Bronchial epithelial cell (primary cell): ENCODE results near the gene DENND6B. TPM values are rescaled to one million over a fixed set of nuclear protein-coding genes. Genes with fewer than 3 reads are reported as not detected.
A peak's percentile ranks its signal among the peaks of the same experiment; 100 is the strongest.

ENCODE experiments used
- DNase-seq: peaks from one replicate; pipeline ENCODE4 v3.0.0-alpha.2; 2010; ENCODE audit warnings: low read depth
- FAIRE-seq: peaks from 2 replicates; lab custom pipeline; 2011; peaks lifted over from hg19 to GRCh38; lab: Jason Lieb, UNC
- H3K27me3 ChIP-seq: 2 replicates; pipeline ENCODE4 v1.5.1; 2011; ENCODE audit warnings: low read length; ENCODE audit not compliant: control insufficient read depth, insufficient read depth
- H3K36me3 ChIP-seq: 2 replicates; pipeline ENCODE4 v1.5.1; 2011; ENCODE audit warnings: low read length; ENCODE audit not compliant: control insufficient read depth, insufficient read depth
- H3K4me3 ChIP-seq: 2 replicates; pipeline ENCODE4 v1.5.1; 2011; ENCODE audit warnings: mild to moderate bottlenecking, low read depth, low read length, control low read depth
- total RNA-seq: library from RNA; depleted of rRNA; stranded (reverse); fragments of >200 nt; gene quantifications from 2 replicates; pipeline ENCODE4 v1.2.1, GENCODE V29; 2014
- TF ChIP-seq, protein P1 (sequence below): IDR thresholded peaks from 2 replicates; pipeline ENCODE4 v1.5.1; 2011; ENCODE audit warnings: mild to moderate bottlenecking, moderate library complexity, low read length, control low read depth, inconsistent platforms; ENCODE audit not compliant: insufficient read depth, severe bottlenecking

DENND6B gene
- total RNA-seq, 1 donor from 2014 or later, result 1.1 TPM

DNA sequence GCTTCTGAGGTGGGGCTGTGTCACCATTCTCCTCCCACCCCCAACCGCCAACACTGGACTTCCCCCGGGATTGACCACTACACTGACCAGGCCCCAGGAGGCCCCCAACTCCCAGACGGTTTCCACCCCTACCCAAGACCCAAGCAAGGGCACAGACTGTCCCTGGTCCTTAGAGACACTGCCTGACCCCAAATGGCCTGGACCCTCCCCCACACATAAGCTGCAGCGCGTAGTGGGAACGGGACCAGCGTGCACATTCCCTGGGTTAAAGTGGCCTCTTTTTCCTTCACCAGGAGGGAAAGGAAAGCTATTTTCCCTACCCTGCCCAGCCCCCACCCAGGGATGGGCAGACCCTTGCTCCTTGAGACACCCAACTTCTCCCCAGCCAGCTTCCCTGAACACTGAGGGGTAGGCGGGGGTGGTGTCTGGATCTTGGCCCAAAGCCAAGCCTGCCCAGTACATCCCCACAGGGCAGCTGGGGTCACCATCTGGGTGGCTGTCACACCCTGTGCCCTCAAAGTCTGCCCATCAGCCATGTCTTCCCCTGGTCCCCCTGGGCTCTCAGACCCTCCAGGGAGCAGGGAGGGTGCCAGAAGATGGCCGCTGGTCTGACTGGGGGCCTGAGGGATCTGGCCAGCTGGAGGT, 63.7 kb downstream of the DENND6B start:
- Histone ChIP-seq H3K36me3 (no peaks in the 10 kb centered on the region), H3K4me3 (no peak overlapping the region), H3K27me3 (no peaks in the 10 kb centered on the region)
- no peak for DNase-seq
- FAIRE-seq, result no peak
- TF ChIP-seq, protein P1, sequence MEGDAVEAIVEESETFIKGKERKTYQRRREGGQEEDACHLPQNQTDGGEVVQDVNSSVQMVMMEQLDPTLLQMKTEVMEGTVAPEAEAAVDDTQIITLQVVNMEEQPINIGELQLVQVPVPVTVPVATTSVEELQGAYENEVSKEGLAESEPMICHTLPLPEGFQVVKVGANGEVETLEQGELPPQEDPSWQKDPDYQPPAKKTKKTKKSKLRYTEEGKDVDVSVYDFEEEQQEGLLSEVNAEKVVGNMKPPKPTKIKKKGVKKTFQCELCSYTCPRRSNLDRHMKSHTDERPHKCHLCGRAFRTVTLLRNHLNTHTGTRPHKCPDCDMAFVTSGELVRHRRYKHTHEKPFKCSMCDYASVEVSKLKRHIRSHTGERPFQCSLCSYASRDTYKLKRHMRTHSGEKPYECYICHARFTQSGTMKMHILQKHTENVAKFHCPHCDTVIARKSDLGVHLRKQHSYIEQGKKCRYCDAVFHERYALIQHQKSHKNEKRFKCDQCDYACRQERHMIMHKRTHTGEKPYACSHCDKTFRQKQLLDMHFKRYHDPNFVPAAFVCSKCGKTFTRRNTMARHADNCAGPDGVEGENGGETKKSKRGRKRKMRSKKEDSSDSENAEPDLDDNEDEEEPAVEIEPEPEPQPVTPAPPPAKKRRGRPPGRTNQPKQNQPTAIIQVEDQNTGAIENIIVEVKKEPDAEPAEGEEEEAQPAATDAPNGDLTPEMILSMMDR, result no peak

DNA sequence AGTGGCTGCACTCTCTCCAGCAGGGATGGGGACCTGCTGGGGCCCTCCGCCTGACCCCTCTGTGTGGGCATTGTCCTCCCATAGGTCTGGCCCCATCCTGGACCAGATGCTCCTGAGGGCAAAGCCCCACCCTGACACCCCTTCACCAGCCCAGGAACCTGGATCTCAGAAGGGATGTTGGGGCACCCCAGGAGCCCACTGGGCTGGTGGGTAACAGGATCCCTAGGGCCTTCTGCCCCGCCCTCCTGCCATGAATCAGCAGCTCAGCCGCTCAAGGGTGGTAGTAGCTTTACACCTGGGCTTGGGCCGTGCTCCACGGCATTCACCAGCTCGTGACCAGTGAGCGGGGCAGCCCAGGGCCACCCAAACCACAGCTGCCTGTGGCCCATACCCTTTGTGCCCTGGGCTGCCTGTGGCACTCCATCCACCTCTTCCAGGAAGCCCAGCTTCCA, 64.3 kb downstream of the DENND6B start:
- DNase-seq (peak; percentile 40), FAIRE-seq (no peak)
- Histone ChIP-seq H3K27me3 (no peaks in the 10 kb centered on the region), H3K4me3 (no peak overlapping the region), H3K36me3 (no peaks in the 10 kb centered on the region)
- TF ChIP-seq, protein P1, result no peak

DNA sequence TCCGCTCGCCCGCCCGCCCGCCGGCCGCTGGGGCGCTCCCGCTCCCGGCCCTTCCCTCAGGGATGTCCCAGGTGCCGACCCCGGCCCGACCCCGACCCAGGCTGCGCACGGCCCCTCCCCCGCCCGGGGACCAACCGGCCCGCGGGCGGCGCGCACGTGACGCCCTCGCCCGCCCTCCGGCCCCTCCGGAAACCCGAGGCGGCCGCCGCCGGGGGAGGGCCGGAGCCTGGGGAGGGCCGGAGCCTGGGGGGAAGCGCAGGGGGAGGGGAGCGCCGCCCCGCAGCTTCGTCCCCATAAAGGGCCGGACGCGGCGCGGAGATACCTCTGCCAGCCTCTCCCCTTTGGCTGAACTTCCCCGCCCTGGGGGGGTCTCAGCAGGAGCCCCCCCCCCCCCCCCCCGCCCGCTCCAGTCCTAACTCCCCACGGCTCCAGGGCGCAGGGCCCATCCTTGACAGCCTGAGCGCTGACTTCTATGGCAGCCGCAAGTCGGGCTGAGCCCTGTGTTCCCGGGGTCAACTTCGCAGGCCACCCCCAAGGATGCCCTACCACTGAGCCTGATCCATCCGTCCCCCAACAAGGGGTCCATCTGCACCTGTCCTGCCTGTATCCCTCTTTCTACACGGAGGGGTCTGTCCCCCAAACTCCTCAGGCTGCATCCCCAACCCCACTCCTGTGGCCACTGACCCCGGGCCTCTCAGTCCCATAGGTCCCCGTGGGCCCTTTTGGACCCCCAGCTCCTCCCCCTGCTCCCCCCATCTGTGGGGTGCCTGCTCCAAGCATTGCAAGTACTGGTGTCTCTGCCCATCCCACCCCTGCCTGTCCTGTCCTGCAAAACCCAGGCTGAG, 65.0 kb downstream of the DENND6B start, which contains the start of gene MAPK12:
MAPK12 (minus strand) TSS at position 69 of the 845 bp plus-strand sequence. CDS start 174 bp downstream, outside the sequence.
- DNase-seq, result no peak
- FAIRE-seq, result no peak
- no peaks in the 10 kb centered on the region for H3K36me3 ChIP-seq
- peak within 1 kb of the TSS; percentile 52 for H3K4me3 ChIP-seq
- TF ChIP-seq, protein P1, result no peak
- H3K27me3 ChIP-seq, result no peaks in the 10 kb centered on the region

DNA sequence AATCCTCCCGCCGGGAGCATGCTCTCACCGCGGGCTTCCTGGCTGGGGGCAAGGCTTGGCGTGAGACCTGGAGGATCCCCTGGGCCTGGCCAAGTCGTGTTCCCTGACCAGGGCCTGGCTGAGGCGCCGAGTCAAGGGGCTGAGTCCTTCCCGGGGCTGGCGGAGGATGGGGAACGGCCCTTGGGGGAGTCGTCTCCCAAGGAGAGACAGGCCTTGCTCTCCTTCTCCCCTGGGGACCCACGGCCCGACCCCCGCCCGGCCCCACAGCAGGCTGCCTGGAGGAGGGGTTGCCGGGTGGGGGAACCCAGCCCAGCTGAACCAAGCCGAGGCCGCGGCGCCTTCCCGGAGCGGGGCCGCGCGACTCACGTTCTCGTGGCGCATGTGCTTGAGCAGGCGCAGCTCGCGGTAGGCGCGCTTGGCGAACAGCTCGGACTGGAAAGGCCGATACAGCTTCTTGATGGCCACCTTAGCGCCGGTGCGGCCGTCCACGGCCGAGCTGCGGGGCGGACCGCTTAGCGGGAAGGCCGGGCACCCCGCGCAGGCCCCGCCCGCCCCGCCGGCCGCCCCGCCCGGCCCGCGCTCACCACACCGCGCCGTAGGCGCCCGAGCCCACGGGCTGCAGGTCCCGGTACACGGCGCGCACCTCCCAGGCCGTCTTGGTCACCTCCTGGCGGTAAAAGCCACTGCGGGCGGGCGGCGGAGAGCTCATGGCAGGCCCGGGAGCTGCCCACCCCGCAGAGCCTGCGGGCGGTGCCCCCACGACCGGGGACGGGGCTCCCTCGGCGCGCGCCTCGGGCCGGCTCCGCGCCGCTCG, 65.8 kb downstream of the DENND6B start:
- FAIRE-seq, result no peak
- H3K27me3 ChIP-seq, result no peaks in the 10 kb centered on the region
- H3K36me3 ChIP-seq, result peaks cover 1% of the 10 kb centered on the region
- TF ChIP-seq, protein P1, result no peak
- H3K4me3 ChIP-seq, result peak overlapping the region; percentile 52
- no peak for DNase-seq

DNA sequence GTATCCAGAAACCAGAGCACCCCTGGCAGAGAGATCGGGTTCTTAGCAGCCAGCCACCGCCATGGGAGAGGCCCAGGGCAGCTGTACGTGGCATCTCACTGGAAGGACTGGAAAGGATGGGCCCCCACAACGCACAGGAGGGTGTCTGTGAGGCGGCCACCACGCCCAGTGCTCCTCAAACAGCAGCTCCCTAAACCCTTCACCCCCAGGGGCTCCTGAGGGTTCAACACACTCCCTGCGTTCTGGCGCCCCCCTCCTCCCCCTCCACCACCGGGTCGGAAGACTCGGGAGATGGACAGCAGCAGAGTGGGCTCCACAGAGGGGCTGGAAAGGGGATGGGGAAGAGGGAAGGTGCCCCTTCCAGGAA, 66.4 kb downstream of the DENND6B start:
- Histone ChIP-seq H3K27me3 (no peaks in the 10 kb centered on the region), H3K36me3 (peaks cover 2% of the 10 kb centered on the region), H3K4me3 (peak overlapping the region; percentile 52)
- DNase-seq (no peak), FAIRE-seq (no peak)
- TF ChIP-seq, protein P1, result no peak
